Activated CD4-positive, alpha-beta T cell treated with anti-CD3 and anti-CD28 coated beads, Interleukin-2, Interleukin-4, amounts not matched to agents 100 ng/mL and 50 ng/mL, durations not matched to agents 16 hours and 8 hours (primary cell): Measurements from ENCODE around the gene NRG2.

Experiments used
- DNase-seq: peaks from one replicate; pipeline ENCODE4 v3.0.0-alpha.2; 2020; ENCODE audit warnings: low spot score

Gene NRG2

GRCh38 chr5:139903450-139903794, 139.7 kb downstream of the NRG2 start:
- DNase-seq, result no peak

- no peak for DNase-seq
Observed at GRCh38 chr5:139901986-139902385, 141.1 kb downstream of the NRG2 start.

- DNase-seq, result no peak
Observed at GRCh38 chr5:139901251-139901575, 141.9 kb downstream of the NRG2 start.

GRCh38 chr5:139900546-139901250, 142.4 kb downstream of the NRG2 start:
- no peak for DNase-seq

- DNase-seq, result no peak
Observed at GRCh38 chr5:139898981-139899380, 144.1 kb downstream of the NRG2 start.

- no peak for DNase-seq
Observed at GRCh38 chr5:139897982-139898381, 145.1 kb downstream of the NRG2 start.

- DNase-seq, result no peak
Observed at GRCh38 chr5:139897342-139897741, 145.8 kb downstream of the NRG2 start.

GRCh38 chr5:139896718-139897117, 146.4 kb downstream of the NRG2 start:
- DNase-seq, result no peak

- no peak for DNase-seq
Observed at GRCh38 chr5:139895647-139896046, 147.5 kb downstream of the NRG2 start.

GRCh38 chr5:139895046-139895445, 148.1 kb downstream of the NRG2 start:
- no peak for DNase-seq

GRCh38 chr5:139893873-139894272, 149.2 kb downstream of the NRG2 start:
- DNase-seq, result no peak

- no peak for DNase-seq
Observed at GRCh38 chr5:139889410-139889809, 153.7 kb downstream of the NRG2 start.

- DNase-seq, result no peak
Observed at GRCh38 chr5:139888370-139888769, 154.7 kb downstream of the NRG2 start.

GRCh38 chr5:139886213-139886612, 156.9 kb downstream of the NRG2 start:
- no peak for DNase-seq

- no peak for DNase-seq
Observed at GRCh38 chr5:139885857-139886208, 157.3 kb downstream of the NRG2 start.

- no peak for DNase-seq
Observed at GRCh38 chr5:139885172-139885856, 157.8 kb downstream of the NRG2 start.

- DNase-seq, result no peak
Observed at GRCh38 chr5:139884734-139885133, 158.4 kb downstream of the NRG2 start.

GRCh38 chr5:139884144-139884543, 159.0 kb downstream of the NRG2 start:
- no peak for DNase-seq

GRCh38 chr5:139882961-139883539, 160.0 kb downstream of the NRG2 start:
- DNase-seq, result no peak

- DNase-seq, result no peak
Observed at GRCh38 chr5:139882316-139882715, 160.8 kb downstream of the NRG2 start.

GRCh38 chr5:139881143-139881733, 161.9 kb downstream of the NRG2 start:
- DNase-seq, result no peak

GRCh38 chr5:139880416-139881142, 162.5 kb downstream of the NRG2 start:
- no peak for DNase-seq

GRCh38 chr5:139878093-139878492, 165.0 kb downstream of the NRG2 start:
- DNase-seq, result no peak
